ENCODE data around the gene UGT1A3.

DNA sequence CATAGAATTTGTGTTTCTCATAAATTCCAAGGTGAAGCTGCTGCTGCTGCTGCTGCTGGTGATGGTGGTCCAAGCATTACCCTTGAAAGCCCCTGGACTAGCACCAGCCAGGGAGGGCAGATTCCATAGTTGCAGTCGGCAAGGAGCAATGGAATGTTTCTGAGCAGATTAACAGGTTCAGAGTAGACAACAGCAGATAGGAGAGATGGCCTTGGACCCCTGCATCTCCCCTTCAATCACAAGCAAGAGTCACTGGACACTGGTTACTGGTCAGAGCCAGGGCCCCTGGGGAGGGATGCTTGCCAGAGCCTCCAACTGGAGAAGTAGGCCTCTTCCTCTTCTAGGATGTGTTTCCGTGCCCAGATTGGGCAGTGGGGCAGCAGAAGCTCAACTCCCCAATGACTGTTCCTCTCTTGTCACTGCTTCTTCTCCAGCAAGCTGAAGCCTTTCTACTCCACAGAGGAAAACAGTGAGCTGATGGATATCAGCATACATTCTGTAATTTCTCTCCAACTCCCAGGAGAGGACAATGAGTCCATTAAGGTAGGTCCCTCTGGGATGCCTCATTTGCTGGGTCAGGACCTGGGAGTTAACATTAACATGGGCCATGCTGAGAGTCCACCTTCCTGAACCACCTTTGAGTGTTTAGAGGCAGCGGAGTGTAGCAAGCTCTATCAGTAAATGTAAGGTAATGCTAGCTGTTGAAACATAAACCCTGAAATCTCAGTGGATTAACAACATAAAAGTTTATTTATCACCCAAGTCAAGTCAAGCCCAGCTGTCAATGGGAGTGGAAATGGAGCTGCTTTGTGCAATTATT, 84.6 kb downstream of the UGT1A3 start:
- TF ChIP-seq EP300 (IDR thresholded peaks at IDR 0.05; ENCODE audit: borderline replicate concordance in 1 of 2, control insufficient read depth in 1 of 2, low read depth in 2 of 2, low read length in 2 of 2) (no peak), TAF1 (IDR thresholded peaks at IDR 0.05; ENCODE audit: borderline replicate concordance, low read depth, low read length) (no peak), SUZ12 (IDR thresholded peaks at IDR 0.05; ENCODE audit: unreplicated experiment) (no peak), NFIC (IDR thresholded peaks at IDR 0.05; ENCODE audit: low read depth, low read length) (no peak), KLF5 (IDR thresholded peaks at IDR 0.05; ENCODE audit: partially characterized antibody) (no peak), ASH2L (IDR thresholded peaks at IDR 0.05; ENCODE audit: borderline replicate concordance, low read depth) (no peak), E2F8 (IDR thresholded peaks at IDR 0.05; ENCODE audit: low read depth, partially characterized antibody) (no peak), RAD21 (IDR thresholded peaks at IDR 0.05; ENCODE audit: insufficient read depth, low read depth, low read length) (no peak), ZNF274 (IDR thresholded peaks at IDR 0.05; ENCODE audit: insufficient read depth, insufficient read length) (no peak), POLR2A (IDR thresholded peaks at IDR 0.05; ENCODE audit: low read depth, low read length) (no peak), EZH2 (IDR thresholded peaks at IDR 0.05; ENCODE audit: borderline replicate concordance, control insufficient read depth, low read depth, low read length) (no peak), STAT1 (conservative IDR thresholded peaks at IDR 0.05) (no peak), SMC3 (IDR thresholded peaks at IDR 0.05; ENCODE audit: borderline replicate concordance, low read length) (no peak)
- TF ChIP-seq, protein P1, sequence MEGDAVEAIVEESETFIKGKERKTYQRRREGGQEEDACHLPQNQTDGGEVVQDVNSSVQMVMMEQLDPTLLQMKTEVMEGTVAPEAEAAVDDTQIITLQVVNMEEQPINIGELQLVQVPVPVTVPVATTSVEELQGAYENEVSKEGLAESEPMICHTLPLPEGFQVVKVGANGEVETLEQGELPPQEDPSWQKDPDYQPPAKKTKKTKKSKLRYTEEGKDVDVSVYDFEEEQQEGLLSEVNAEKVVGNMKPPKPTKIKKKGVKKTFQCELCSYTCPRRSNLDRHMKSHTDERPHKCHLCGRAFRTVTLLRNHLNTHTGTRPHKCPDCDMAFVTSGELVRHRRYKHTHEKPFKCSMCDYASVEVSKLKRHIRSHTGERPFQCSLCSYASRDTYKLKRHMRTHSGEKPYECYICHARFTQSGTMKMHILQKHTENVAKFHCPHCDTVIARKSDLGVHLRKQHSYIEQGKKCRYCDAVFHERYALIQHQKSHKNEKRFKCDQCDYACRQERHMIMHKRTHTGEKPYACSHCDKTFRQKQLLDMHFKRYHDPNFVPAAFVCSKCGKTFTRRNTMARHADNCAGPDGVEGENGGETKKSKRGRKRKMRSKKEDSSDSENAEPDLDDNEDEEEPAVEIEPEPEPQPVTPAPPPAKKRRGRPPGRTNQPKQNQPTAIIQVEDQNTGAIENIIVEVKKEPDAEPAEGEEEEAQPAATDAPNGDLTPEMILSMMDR (IDR thresholded peaks at IDR 0.05 in 2 of 3, conservative IDR thresholded peaks at IDR 0.05 in 1 of 3; ENCODE audit: control insufficient read depth in 2 of 3, extremely low read depth in 1 of 3, insufficient read depth in 1 of 3, low read depth in 3 of 3, low read length in 3 of 3), result no peak

Data from GM12878 (cell line).